Measurements from ENCODE around the gene BID.
A peak's percentile ranks its signal among the peaks of the same experiment; 100 is the strongest.

Gene BID

DNA sequence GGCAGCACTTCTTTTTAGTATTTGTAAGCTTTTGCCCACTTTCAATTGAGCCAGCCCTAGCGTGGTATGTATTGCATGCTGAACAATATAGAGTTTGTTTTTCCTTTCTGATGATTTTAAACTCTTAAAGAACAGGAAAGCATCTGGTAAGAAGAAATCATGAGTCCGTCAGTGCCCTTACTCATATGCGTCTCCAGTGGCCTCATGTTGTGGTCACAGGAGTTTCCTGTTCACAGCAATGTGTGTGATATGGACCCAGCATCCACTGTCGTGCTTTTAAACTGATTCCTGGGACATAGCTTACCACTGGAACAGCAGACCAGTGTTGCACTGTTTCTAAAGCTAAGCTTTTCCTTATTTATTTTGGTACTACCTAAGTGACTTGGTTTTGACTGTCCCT, 40.1 kb downstream of the BID start:
- no peak for DNase-seq (ENCODE audit: low spot score)

GRCh38 chr22:17733466-17733865, 40.8 kb downstream of the BID start:
- DNase-seq (ENCODE audit: low spot score) = no peak

DNA sequence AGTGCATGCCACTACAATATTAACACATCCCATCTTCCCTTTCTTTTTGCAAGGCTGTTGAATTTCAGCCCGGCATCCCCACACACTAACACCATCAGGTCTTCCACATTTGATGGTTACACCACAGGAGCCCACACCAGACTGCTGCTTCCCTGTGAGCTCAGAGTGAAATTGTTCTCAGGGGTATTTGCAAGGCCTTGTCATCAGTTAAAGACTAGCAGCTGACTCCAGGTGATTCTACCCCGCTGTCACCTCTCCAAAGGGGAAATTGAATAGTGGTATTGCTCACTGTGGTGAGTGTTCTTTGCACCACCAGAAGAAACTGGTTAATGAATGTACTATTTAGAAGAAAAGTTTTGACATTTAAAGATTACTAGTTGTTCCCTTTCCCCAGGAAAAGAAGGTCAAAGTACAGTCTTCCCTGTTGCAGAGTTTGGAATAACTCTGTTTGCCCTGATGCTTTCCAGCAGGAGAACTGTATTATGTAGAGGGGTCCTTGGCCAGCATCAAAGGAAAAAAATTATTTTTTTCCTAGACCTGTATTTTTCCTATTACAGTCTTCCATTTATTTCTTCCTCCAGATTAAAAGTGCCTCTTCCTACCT, 41.9 kb downstream of the BID start:
- DNase-seq (ENCODE audit: low spot score) = no peak

DNA sequence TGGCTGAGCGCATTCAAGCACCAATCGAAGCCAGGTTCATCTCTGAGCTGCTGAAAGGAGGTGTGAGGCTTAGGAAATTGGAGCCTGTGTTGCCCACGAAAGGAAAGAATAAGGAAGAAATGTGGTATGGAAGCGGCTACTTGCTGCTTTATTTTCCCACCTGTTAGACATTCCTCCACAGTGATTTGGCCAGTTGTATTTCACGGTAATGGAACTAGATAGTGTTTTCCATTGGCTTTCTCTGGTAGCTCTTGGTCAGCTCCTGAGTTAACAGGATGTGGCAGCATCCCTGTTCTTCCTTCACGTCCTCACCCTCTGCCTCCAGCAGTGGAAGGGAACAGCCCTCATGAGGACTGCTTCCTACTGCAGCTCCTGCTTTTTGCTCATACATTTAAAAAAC, 44.7 kb downstream of the BID start:
- no peak for DNase-seq (ENCODE audit: low spot score)

DNA sequence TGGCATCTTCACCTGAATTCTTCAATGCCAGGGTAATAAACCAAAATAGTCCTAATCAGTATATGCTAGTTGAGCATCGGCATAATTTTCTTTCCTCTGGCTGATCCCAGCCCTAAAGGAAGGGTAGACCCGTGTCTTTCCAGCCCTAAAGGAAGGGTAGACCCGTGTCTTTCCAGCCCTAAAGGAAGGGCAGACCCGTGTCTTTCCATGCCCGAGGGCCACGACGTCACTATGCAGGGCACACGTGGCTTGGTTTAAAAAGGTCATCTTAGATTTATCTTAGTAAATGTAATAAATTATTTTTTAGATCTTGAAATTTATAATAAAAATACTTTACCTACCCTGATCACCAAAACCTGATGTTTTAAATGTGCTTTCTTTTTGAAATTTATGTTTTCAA, 45.5 kb downstream of the BID start:
- DNase-seq (ENCODE audit: low spot score) = no peak

- DNase-seq (ENCODE audit: low spot score) = no peak
Measured at GRCh38 chr22:17726928-17727897, 47.1 kb downstream of the BID start.

GRCh38 chr22:17726006-17726927, 48.0 kb downstream of the BID start:
- DNase-seq (ENCODE audit: low spot score) = no peak

DNA sequence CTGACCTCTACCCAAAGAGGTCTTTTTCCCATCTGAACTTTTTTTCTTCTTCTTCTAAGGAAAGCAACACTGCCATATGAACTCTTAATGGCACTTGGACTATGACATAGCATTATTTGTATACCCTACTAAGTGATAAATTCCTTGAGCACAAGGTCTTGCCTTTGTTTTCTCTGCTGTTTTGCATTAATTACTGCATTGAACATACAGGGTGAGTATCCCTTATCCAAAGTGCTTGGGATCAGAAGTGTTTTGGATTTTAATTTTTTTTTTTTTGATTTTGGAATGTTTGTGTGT, 48.8 kb downstream of the BID start:
- DNase-seq (ENCODE audit: low spot score) = no peak

- no peak for DNase-seq (ENCODE audit: low spot score)
Measured at GRCh38 chr22:17724678-17725499, 49.4 kb downstream of the BID start.

DNA sequence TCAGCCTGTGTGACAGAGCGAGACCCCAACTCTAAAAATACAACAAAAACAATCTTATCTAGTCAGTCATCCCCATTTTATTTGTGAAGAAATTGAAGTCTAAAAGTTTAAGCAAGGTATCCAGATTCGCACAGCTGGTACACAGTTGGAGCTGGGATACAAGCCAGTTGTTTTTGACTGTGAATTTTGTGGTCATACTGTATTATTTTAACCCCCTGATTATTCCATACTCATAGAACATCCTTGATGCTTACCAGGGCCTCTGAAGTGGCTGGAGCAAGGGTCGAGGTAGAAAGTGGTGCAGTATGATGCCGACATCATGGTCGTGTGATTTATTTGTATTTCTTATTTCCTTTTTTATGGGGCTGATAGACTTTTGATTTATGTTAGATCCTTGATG, 50.0 kb downstream of the BID start:
- no peak for DNase-seq (ENCODE audit: low spot score)

DNA sequence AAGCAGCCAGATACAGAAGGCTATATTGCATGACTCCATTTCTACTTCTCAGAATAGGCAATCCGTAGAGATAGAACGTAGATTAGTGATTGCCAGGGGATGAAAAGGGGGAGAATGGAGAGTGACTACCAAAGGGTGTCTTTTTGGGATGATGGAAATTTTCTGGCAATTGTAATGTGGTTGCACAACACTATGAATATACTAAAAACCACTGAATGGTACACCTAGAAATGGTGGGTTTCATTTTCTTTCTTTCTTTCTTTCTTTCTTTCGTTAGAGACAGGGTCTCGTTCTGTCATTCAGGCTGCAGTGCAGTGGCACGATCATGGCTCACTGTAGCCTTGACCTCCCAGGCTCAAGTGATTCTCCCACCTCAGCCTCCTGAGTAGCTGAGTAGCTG, 54.4 kb downstream of the BID start:
- no peak for DNase-seq (ENCODE audit: low spot score)

DNA sequence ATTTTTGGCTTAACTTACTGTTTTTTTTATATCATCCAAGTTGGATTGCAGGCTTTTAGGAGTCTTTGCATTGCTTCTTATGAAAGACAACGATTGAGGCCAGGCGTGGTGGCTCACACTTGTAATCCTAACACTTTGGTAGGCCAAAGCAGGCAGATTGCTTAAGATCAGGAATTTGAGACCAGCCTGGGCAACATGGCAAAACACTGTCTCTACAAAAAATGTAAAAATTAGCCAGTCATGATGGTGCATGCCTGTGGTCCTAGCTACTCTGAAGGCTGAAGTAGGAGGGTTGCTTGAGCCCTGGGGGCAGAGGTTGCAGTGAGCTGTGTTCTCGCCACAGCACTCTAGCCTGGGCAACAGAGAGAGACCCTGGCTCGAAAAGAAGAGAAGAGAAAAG, 56.6 kb downstream of the BID start:
- DNase-seq (ENCODE audit: low spot score) = no peak

GRCh38 chr22:17716529-17716928, 57.7 kb downstream of the BID start:
- no peak for DNase-seq (ENCODE audit: low spot score)

- DNase-seq (ENCODE audit: low spot score) = no peak
Measured at GRCh38 chr22:17712441-17712840, 61.8 kb downstream of the BID start.

- peak; percentile 45 for DNase-seq (ENCODE audit: low spot score)
Measured at GRCh38 chr22:17710023-17710422, 64.2 kb downstream of the BID start.

GRCh38 chr22:17707526-17707925, 66.7 kb downstream of the BID start:
- no peak for DNase-seq (ENCODE audit: low spot score)

DNA sequence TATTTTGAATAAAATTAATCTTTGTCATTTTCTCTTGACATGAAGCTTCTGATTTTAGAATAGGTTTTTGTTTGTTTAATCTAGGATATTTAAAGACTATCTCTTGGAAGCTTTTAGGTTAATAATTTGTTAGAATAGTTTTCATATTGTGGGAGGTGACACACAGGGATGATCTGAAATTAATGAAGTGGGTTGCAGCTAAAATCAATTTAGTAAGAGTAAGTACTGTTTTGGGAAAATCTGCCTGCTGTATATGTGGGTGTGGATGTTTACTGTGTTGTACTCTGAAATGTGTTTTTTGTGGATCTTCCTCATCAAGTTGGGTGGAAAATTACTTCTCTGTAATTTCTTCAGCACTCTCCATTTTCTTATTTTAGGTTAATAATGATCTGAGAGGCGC, 67.3 kb downstream of the BID start:
- DNase-seq (ENCODE audit: low spot score) = no peak

DNA sequence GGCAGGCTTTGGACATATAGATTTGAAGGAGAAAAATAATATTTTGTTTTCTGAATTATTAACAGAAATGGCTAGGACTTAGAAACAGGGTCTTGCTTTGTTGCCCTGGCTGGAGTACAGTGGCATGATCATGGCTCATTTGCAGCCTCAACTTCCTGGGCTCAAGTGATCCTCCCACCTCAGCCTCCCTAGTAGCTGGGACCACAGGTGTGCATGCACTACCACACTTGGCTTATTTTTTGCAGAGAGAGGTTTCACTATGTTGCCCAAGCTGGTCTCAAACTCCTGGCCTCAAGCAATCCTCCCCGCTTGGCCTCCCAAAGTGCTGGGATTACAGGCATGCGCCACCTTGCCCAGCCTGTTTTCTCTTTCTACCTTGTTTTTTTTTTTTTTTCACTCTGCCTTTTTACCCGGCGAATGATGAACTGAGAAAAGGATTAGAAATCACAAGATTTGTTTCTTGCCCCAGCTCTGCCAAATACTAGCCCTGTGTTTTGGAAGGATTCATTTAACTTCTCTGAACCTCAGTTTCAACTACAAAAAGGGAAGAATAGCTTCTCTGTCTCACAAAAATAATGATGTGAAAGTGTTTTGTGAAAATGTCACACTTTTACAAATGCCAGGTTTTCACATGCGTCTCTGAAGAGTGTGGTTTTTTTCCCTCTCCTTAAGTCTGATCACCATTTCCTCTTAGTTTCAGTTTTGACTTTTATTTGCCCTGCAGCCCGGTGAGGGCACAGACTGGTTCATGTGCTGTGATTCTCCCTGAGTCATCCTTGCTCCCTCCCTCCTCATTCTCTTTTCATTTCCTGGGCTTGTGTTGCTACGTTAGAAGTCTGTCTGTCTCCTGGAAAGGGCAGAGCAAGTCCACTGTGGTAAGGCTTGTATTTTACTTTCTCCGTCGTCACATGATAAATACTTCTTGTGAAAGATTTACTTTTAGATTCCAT, 68.0 kb downstream of the BID start:
- peak; percentile 62 for DNase-seq (ENCODE audit: low spot score)

GRCh38 chr22:17705546-17705945, 68.7 kb downstream of the BID start:
- no peak for DNase-seq (ENCODE audit: low spot score)

DNA sequence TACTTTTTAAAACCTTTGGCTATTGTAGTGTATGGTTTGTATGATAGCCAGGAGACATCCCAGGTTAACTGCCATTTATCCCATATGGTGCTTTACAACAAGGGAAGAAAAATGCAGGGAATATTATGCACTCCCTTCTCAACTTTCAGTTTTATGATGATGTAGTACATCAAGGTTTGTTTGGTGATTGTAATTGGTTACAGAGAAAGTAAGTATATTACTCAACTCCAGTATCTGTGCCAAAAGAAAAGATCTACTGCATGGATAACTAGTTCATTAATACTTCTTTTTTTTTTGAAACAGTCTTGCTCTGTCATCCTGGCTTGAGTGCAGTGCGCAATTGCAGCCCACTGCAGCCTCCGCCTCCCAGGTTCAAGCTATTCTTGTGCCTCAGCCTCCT, 70.5 kb downstream of the BID start:
- no peak for DNase-seq (ENCODE audit: low spot score)

DNA sequence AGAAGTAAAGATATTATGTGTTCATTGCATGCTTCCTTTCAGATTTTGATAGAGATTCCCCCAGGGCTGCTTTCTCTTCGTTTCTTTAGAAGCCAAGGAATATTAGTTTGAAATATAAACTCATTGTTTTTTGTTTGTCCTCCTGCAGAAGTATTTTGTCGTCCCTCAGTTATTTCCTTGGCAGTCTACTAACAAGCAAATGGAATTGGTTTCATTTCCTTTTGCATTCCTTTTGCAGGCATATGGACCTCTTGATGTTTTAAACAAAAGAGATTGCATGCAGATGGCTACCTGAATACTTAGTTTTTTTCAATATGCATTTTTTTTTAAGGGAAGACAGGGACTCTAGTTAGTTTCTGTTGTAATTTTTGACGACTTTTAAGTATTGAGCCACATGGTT, 73.5 kb downstream of the BID start:
- DNase-seq (ENCODE audit: low spot score) = no peak
